ENCODE measurements around the gene ZNF101.

GRCh38 chr19:19649580-19649995 lies 19.1 kb upstream of the ZNF101 start:
- TF ChIP-seq CTCF (IDR thresholded peaks at IDR 0.05), result no peak
- TF ChIP-seq POLR2A (IDR thresholded peaks at IDR 0.05), result no peak
- TF ChIP-seq POLR2AphosphoS5 (IDR thresholded peaks at IDR 0.05), result no peak
- TF ChIP-seq EP300 (IDR thresholded peaks at IDR 0.05), result no peak
